OCI-M1 (cell line): ENCODE measurements around the gene PRPF38B.
A peak's percentile ranks its signal among the peaks of the same experiment; 100 is the strongest.
"Not testable (repeated sequence)": the region's sequence is repeated elsewhere in the genome, so short reads cannot be mapped to it uniquely, and the experiment has no call there.

Source experiments
- DNase-seq: peaks from one replicate; lab custom pipeline; 2025; lab: John Stamatoyannopoulos, UW

The PRPF38B gene

DNA sequence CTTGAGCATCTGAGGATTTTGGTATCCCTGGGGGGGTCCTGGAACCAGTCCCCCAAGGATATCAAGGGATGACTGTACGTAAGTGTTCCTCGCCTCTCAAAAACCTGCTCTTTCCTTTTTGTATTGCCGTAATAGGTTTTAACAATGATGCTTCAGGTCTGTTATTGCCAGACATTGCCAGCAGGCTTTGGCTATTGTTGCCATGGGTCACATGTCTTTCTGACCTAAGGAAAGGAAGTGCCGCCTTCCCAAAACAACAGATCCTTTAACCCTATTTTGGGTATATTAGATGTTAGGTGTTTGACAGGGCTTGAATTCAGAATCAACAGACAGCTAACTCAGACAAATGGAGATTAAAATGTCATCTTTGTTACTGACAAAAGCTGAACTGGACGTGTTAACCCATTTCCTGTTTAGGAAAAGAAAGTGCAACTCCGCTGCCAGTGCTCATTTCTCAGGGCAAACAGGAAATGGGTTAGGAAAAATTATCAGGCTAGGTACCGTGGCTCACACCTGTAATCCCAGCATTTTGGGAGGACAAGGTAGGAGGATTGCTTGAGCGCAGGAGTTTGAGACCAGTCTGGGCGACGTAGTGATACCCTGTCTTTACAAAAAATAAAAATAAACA lies 12.4 kb upstream of the PRPF38B start:
- DNase-seq = no peak

- DNase-seq = peak; percentile 37
These were observed 10.4 kb upstream of the PRPF38B start for GRCh38 chr1:108681701-108682100.

DNA sequence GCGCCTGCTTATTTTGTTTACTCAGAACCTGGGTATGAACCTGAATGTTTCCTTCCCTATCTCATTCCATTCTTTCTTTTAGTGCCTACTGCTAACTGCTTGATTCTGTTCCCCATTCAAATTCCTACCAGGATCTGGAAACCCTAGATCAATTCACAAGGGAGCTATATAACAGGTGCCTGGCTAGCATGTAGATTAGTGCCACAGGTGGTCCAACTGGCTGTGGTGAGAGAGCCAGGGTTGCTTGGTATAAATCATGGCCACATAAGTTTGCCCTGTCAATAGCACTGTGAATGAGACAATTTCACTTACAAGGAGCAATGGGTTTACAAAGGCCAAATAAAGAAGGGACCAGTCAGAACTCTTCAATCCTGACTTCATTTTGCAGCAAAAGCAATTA lies 6.6 kb upstream of the PRPF38B start:
- DNase-seq = no peak

- peak; percentile 8 for DNase-seq
These were observed 5.3 kb upstream of the PRPF38B start for GRCh38 chr1:108686614-108687313.

DNA sequence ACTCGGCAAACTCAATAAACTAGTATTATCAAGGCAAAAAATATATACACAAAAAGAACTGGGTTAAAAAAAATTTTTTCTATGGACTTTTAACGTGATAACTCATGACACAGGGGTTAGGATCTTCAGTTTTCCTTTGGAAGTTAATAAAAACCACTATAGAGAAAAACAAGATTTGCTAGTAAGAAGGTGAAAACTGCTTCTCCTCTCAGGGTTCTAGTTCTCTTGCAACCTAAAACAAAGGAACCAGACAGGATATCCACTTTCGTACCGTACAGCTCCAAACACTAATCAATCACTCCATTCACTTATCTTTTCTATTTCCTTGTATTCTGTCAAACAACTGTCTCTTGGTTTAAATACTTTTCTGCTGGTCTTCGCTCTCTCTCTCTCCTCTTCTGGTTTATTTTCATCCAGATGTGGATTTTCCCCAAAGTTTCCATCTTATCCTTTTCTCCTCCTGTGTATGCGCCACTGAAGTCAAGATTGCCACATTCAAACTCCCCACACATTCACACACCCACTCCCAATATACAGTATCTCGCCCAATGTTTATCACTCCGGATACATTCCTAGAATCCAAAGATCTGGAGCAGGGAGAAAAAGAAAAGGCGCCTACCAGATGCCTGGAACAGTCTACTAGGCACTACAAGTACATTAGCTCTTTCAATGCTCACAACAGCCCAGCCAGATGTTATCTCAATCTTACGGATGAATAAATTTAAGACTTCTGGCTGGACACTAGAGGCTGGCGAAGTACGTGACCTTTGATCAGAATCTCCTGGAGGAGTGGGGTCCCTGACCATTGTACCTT lies 775 bp upstream of the PRPF38B start:
- DNase-seq = peak; percentile 81

GRCh38 chr1:108692724-108693655 lies 880 bp downstream of the PRPF38B start:
- DNase-seq = peak; percentile 81

DNA sequence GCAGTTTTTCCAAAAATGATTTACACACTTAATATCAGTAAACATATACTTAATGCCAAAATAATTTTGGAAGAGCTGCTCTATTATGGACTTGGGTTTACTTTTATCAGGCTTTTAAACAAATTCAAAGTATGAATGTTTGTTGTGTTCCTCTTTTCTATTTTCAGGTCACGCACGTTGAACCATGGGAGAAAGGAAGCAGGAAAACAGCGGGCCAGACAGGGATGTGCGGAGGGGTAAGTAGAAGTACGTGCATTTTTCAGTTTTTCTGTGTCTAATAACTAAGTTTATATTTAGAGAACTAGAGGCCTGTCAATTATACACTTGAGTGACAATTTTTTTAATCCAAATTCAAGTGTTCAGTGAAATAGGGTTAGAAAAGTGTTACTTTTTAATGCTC lies 3.4 kb downstream of the PRPF38B start:
- no peak for DNase-seq

DNA sequence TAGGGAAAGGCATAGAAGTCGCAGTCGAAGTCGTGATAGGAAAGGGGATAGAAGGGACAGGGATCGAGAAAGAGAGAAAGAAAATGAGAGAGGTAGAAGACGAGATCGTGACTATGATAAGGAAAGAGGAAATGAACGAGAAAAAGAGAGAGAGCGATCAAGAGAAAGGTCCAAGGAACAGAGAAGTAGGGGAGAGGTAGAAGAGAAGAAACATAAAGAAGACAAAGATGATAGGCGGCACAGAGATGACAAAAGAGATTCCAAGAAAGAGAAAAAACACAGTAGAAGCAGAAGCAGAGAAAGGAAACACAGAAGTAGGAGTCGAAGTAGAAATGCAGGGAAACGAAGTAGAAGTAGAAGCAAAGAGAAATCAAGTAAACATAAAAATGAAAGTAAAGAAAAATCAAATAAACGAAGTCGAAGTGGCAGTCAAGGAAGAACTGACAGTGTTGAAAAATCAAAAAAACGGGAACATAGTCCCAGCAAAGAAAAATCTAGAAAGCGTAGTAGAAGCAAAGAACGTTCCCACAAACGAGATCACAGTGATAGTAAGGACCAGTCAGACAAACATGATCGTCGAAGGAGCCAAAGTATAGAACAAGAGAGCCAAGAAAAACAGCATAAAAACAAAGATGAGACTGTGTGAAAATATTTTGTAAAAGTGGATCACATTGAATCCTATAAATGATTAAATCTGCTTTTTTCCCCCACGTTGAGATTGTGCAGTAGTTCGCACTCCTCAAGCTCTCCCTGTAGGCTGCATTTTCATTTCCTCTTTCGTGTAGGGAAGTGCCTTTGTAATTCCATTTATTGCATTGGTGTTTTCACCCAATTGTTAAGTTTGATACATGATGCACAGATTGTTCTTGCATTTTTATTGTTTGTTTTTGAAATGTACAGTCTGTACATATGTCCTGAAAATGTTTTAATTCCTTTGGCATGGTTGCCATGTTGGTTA lies 7.5 kb downstream of the PRPF38B start:
- no peak for DNase-seq

DNA sequence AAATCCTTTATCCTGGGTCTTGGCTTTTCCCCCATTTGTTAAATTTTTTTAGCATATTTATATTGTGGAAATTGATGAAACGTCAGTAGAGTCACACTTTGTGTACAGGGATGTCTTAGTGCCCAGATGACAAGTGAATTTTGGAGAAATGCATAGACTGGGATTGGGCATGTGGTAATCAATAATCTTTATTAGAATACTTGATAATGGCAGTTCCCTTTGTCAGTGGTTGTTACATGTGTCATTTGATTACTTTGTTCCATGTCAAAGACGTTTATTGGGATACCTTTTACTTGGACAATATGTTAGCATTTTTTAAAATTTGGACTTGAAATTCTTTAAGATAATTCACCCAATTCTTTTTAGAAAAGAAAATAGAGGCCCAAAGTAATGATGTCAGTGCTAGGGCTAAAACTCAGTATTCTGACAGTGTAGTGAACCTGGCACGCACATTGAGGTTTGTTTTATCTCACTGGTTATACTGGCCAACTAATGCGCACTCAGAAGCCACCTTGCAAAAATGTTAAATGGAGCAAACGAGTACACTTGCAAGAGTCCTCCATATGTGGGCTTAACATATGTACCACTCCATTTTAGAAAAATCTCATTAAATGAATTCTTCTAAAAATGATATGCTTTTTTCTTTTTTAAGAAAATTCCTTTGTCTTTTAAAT lies 9.2 kb downstream of the PRPF38B start:
- DNase-seq = no peak

- DNase-seq = not testable (repeated sequence)
These were observed 10.0 kb downstream of the PRPF38B start for GRCh38 chr1:108702109-108702508.

DNA sequence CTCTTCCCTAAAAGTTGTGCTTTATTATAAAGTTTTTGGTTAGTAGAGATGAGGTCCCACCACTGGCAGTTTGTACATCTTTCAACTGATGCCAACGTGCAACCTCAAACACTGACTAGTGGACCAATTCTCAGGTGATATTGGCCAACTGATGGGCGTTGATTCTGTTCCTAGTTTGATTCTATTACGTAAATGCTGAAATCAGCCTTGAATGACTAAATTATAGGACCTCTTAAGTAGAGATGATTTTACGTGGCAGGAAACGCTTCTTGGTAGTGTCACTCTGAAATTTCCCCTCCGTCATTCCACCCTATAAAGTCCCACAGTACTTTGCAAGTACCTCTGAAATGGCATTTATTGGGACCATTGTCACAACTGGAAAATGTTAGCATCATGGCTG lies 11.8 kb downstream of the PRPF38B start:
- no peak for DNase-seq

- no peak for DNase-seq
These were observed 12.4 kb downstream of the PRPF38B start for GRCh38 chr1:108704496-108704895.

- DNase-seq = no peak
These were observed 14.5 kb downstream of the PRPF38B start for GRCh38 chr1:108706643-108707042.

GRCh38 chr1:108708691-108709660 lies 16.9 kb downstream of the PRPF38B start:
- peak; percentile 48 for DNase-seq

DNA sequence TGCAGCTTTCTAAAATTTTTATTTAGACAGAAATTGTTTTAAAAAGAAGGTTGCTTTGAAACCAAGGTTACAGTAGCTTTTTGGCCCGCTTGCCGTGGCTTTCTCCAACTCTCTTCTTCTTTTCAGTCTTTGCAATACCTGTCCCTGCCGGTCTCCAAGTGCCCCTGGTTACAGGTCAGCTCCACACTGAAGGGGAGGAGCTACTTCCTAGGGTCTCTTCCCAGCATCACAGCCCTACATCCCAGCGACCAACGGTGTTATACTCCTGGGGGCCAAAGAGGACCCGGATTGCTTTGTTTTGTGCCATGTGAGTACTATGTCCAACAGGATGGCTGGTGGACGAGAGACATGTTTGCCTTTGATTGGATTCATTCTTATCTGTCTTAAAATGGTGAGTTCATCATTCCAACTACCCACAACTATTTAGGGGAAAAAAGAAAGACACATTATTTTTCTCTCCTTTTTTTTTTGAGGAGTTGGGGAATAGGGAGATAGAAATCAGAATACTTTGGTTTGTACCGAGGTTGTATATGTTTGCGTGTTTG lies 20.6 kb downstream of the PRPF38B start, which contains the start of gene FNDC7:
FNDC7 (plus strand) TSS at position 303 of the 545 bp plus-strand sequence; CDS start at position 329, 26 bp downstream.
- no peak for DNase-seq

GRCh38 chr1:108715932-108716331 lies 23.8 kb downstream of the PRPF38B start:
- DNase-seq = no peak

- DNase-seq = no peak
These were observed 24.5 kb downstream of the PRPF38B start for GRCh38 chr1:108716437-108717230.
